AG08395 (cell line): Measurements from ENCODE around the gene RAPGEF4.

Experiments used
- DNase-seq: peaks from one replicate; pipeline ENCODE4 v3.0.0; 2012; ENCODE audit warnings: mixed read lengths, low spot score

Gene RAPGEF4

DNA sequence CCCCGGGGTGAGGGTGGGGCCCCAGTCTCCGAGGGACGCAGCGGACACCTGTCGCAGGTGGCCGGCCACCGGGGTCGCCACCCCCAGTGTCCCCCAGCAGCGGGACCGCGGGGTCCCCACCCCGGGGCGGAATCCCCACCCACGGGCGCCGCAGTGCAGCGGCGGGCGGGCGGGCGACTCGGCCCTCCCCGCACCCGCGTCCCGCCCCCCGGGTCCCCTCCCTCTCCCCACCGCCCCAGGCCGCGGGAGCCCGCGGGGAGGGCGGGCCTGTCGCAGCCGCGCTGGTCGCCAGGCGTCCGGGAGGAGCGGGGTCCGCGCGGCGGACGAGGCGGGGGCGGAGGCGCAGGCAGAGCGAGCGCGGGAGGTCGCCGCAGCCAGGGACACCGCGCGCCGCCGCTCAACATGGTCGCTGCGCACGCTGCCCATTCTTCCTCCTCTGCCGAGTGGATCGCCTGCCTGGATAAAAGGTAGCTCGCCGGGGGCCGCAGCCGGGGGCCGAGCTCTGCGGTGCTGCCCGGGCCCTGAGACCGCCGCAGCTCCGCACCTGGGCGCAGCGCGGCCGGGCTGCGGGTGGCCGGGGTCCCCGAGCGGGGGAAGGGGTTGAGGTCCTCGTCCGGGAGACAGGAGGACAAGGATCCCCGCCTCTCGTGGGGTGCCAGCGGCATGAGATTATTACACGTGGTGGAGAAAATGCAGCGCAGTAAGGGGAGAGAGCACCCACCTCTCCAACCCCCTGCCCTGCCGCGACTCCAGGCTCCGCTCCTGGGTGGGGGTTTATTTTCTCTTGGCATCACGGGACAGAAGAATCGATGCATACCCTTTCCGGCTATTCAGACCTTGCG is at the start of gene RAPGEF4:
RAPGEF4 (plus strand) TSS at position 264 of the 842 bp plus-strand sequence; CDS start at position 403, 139 bp downstream.
- peak; percentile 11 for DNase-seq

DNA sequence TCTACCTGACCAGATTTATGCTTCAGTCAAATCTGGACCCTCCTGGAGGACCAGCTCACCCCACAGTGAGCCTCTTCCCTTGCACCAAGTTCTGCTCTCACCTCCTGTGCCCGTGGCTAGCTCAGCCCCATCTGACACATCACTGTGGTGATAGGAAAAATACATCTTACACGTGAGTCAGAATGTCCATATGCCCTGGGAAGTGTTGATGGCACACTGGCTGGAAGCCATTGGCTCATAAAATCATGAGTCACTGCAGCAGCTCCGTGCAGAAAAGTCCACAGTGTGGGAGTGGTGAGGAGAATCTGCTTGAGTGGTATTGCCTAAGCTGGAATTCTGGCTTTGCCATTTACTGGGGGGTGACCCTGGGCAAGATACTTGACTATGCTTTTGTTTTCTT is 42.6 kb upstream of the RAPGEF4 start:
- DNase-seq = peak; percentile 95

DNA sequence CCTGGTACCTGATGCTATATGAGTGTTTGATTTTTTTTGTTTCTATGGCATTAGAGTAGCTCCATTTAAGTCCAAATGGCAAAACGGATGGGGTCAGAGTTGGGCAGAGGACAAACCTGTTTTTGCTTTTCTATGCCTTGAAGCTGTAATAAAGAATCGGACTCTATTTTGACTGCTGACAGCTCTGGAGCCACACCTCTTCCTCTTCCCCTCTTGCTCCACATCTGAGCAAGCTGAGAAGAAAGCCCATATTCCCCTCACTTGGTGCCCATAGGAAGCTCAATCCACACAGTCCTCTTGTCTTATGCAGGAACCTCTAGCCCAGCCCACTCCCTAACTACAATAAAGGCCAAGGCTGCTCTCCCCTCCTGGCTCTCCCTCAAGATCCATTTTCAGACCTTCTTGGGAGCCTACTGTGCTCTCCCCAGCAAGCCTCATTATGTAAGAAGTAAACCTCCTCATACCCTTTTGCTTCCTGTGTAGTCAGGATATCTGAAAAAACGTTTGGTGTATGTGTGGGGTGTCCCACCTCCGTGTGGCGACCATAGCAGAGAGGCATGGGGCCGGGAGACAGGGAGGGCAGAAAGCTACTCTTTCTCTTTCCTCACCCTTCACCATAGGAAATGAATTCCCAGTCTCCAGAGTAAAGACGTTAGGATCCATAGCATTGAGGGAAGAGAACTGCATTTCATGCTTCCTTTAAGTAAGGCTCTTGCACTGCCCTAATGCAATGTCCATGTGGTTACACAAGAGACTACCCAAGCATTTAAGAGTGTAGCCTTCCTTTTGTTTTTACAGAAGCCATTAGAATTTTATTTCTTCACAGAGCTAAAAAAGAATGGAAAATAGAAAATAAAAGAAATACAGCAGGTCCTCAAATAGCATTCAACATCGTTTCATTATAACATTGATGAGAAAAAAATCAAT is 41.9 kb upstream of the RAPGEF4 start:
- DNase-seq = no peak

DNA sequence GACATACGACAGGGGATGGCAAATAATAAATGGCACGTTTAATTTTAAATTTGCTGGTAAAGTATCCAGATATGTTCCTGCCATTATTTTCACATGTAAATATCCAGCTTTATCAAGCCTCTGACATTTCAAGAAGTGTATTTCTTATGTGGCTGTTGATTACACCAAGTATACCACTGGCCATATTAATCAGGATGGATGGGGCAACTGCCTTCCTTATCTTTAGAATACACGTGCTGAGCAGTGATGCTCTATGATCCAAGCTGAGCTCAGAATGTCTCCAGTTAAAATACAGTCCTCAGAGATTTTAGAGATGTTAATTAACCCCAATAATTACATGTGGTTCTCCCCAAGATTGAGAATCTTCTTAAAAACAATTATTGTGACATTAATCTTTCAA is 38.3 kb upstream of the RAPGEF4 start:
- DNase-seq = no peak

DNA sequence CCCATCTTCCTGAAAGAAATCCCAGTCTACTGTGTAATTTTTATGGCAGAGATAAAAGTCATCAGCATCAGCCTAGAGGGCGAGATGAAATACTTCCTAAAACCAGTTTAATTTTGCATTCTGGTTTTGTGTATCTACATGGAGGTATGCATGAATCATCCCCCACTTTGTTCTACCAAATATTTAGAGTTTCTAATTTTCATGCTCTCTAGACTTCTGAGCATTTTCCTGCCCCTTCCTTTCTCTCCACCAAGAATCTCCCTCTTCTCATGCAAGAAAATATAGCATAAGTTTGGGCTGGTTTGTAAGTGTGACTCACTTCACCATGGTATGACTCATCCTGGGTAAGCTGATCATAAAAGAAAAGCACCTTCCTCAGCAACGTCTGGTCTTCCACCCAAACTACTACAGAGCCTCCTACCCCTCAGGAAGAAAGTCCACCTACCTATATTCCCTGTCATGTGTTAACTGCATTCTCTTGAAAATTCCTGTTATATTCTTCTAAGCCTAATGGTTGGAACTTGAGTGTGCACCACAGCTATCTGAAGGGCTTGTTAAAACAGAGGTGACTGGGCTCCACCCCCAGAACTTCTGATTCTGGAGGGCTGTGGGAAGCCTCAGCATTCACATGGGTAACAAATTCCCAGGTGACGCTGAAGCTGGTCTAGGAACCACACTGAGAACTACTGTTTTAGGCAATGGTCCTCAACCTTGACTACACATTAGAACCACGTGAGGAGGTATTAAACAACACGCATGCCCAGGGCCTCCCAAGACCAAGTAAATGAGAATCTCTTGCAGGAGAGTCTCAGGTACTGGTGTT is 37.4 kb upstream of the RAPGEF4 start:
- DNase-seq = peak; percentile 55

DNA sequence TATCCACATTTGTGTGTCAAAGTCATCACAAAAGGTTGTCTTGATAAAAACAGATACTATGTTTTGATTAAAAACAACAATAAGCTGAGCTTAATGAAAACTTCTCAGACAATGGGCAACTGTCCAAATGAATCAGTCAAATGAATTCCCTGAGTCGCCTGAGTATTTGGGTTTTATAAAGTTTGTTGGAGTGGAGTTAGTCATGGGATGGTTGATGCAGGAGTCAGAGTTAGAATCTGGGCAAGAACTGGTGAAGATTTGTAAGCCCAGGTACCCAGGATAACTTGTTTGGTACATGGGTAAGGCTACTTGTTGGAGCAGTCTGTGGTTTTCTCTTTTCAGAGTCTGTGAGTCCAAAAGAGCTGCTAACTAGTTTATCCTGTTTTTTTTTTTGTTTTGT is 34.4 kb upstream of the RAPGEF4 start:
- DNase-seq = peak; percentile 79

DNA sequence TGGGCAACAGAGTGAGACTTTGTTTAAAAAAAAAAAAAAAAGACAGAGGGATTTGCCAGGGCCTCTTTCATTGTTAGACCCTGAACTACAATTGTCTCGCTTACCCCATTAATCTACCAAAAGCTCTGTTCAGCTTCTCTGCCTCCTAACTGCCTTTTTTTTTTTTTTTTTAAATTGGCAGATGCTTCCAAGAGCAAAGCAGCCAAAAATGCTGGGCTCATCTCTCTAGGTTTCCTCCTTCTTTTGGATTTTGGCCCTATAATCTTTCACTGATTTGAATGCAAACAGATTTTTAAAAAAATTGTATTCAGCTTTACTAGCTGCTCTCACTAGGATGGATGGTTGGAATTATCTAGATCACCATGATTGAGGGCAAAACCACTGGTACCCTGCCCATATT is 33.2 kb upstream of the RAPGEF4 start:
- DNase-seq = no peak

DNA sequence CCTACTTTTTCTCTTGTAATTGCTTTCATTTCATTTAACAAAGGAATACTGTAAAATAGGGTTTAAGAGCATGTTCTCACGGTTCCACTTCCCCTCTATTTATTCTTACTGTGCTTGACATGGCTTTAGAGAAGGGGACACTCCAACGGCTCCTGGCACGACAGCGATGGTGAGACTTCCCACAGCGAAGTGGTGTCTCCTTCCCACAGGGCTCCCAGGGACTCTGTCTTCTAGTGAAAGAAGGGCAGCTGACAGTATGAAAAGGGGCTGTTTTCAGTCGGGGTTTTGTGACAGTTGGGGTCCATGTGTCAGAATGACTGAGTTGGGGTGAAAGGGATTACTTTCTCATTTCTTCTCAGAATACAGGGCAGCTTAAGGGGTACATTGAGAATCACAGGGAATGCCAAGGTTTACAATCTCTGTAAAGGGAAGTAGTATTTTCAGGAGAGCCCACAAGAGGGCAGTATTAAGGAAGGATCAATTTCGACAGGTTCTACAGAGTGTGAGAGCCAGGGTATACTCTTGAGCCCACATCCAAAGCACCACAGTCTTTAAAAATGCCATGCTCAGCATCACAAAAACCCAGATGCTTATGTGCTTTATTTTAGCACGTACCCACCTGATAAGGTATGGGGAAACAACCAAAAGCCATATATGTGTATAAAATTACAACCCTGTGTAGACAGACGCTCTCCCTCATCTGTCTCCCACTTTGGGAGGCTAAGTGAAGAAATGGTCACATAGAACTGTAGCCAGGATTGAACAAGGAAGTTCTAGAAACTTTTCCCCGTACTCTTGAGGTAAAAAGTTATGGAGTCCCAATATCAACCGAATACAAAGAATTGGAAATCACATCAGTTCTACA is 31.3 kb upstream of the RAPGEF4 start:
- DNase-seq = peak; percentile 35

DNA sequence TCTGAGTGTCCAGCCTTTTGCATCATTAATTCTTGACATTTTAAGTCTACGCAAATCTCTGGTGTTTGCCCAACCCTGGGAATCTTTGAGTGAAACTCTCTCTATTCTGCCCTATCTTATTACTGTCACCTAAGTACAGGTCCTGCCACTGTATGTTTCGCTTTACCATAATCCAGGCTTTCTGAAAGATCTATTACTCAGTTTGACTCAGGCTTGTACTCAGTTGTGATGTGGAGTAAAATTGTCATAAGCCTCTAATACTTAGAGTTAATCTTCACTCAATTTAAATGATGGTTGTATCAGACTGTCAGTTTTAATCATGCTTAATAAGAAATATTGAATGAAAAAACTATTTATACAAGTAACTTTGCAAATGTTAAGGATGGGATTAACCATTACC is 30.3 kb upstream of the RAPGEF4 start:
- DNase-seq = no peak

DNA sequence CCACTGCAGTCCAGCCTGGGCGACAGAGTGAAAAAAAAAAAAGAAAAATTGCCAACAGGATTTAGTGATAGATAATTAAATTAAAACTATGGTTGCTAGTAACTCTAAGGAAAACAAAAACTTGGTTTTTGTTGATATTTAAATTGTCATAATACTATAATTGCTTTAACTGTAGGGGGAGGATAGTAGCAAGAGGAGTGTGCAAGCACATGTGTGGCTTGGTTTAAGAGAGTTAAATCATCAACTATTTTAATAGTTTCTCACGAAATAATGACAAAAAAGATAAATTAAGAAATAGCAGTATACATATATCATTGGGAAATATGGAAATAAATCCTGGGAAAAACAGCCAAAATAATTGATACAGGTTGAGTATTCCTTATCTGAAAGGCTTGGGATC is 27.4 kb upstream of the RAPGEF4 start:
- no peak for DNase-seq

DNA sequence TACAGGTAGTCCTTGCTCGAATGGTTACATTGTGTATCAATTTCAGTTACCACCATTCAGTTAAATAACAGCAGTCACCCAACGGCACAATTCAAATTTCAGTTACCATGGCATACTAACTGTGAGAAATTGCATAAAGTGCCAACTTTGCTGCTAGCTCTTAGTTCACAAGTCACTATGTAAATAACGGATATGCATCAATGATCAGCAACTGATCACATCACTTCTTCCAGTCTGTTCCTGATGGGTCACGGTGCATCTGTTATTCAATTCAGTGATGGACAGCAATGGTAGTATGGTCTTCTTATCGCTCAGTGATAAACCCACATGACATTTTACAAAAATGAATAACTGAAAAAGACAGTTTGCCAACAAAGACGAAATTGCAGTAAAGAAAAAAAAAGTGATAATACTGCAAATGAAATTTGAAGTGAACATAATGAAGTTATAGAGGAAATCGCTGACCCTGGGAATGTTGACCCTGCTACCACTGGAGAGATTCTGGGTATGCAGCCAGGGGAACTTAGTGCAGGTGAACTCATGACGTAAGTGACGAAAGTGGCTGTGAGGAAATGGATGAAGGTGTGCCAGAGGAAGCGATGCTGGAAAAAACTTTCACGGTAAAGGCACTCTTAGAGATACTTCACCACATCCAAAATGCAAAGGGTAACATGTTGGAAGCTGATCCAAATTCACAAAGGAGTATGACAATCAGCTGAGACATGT is 25.9 kb upstream of the RAPGEF4 start:
- no peak for DNase-seq

DNA sequence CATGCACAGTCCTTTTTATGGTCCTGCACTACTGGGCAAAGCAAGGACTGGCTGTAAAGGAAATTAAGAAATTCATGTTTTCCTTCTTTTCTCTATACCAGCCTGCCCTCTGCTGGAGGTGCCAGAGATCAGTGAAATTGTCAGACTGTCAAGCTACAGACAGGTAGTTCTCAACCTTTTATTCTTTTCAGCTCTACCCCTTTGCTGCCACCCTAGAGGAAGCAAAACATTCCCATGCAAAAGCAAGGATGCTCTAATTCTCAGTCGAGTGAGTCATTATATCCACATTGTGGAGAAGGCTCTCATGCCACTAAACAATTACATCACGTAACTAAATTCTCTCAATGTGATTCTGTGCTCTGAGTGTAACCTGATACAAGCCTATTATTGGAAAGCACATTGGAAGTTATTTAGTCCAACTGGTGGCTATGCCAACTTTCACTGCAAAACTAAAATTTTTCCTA is 25.0 kb upstream of the RAPGEF4 start:
- peak; percentile 84 for DNase-seq

DNA sequence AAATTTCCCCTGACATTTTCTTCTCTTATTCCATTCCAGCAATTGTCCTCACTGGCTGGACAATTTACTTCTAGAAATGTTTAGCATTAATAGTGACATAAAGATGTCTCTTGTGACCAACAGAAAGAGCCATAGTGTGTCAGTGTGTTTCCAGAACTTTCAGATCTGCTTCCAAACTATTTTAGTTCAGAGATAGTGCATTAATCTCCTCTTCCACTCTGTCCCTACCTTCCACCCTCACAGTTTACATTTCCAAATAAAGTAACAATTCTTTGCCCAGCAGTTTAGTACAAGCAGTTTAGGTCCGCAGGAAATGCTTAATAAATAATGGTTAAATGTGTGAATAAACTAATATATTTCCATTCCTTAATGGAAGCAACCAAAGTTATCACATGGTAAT is 24.5 kb upstream of the RAPGEF4 start:
- DNase-seq = no peak

DNA sequence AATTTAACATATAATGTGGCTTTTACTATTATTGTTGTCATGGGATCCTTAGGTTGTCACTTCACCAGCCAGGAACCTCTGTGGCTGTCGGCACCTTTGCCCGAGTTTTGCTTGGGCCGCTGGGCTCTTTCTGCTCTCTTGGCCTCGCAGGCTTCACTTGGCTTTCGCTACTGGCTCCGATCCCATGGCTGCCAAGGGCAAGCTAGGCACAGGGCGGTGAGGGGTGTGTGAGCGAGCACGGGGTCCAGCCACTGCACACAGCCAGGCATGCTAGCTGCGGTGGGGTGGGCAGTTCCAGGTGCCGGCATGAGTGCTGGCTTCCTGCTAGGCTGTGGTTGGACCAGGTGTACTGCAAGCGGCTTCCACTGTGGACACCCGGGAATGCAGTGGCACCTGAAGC is 23.4 kb upstream of the RAPGEF4 start:
- no peak for DNase-seq

DNA sequence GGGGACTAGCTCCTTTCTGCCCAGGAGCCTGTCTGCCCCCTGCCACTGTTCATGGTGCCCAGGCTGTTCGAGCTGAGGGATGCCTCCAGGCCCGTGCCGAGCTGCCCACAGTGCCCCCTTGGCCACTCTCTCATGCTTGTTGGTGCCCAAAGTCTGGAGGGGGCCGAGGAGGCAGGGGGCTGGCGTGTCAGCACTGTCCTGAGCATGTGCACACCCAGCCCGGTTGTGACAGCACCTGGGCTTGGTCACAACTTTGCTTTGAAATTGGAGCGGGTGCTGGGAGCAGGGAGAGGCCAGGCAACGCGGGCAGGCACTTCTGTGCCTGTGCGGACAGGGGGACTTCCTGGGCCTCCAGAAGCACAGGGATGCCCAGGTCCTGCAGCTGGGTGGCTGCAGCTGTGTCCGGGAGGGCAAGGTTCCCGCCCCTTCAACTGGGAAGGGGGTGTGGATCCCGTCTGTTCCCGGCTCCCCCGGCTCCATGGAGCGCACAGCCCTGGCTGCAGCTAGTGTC is 22.2 kb upstream of the RAPGEF4 start:
- no peak for DNase-seq

DNA sequence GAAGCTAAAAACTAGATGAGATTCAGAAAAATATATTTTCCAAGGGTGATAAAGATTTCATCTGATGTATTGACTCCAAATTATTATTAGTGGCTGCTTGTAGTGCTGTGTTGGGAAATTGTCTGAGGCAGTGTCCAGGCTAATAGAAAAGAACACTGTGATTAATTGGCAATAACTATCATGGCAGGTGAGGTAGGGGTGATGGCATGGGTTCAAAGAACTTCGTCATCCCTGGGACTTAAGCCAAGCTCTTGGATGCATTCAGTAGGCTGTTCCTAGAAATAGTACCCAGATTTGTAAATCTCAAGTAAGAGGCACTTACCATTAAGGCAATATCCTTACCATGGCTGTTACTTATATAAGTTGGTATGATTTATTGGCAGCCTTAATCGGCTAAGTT is 13.2 kb upstream of the RAPGEF4 start:
- DNase-seq = no peak

DNA sequence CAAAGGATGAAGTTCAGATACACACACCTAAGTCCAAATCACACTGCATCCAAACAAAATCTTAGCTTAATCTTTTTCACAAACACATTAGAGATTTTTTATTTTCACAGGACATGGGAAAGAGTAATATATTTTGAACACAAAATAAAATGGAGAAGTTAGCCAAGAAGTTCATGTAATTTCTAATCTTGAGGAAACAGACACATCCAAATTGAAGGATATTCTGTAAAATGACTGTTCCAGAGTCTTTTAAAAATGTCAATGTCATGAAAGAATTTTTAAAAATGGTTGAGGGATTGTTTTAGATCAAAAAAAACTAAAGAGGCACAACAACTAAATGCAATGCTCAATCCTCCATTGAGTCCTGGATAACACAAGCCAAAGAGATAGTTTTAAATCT is 12.4 kb upstream of the RAPGEF4 start:
- DNase-seq = no peak

DNA sequence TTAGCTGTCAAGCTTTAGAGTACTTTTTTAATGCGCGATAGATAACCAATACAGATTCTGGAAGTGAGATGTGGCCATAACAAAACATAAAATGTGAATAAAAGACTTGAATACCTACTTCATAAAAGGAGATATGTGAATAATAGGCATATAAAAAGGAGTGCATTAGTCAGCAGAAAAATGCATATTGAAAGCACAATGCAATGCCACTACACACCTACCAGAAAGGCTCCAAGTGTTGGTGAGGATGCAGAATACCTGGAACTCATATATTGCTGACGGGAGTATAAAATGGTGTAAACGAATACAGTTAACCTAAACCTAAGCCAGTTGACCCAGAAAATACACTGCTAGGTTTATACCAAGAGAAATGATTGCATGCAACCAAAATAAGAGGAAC is 10.9 kb upstream of the RAPGEF4 start:
- no peak for DNase-seq

DNA sequence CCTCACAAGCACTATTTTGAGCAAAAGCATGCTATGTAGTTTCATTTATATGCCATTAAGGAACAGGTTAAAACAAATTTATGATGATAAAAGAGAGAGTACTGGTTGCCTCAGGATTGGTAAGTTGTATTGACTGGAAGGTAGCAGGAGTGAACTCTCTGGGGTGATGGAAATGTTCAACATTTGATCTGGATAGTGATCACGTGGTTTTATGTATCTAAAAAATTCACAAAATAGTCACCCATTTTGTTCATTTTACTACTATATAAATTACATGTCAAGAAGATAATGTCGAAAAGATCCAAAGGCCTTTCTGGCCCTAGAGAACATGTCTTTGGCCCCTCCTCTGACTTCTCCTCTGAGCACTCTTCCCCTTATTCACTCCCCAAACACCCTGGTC is 10.4 kb upstream of the RAPGEF4 start:
- no peak for DNase-seq

DNA sequence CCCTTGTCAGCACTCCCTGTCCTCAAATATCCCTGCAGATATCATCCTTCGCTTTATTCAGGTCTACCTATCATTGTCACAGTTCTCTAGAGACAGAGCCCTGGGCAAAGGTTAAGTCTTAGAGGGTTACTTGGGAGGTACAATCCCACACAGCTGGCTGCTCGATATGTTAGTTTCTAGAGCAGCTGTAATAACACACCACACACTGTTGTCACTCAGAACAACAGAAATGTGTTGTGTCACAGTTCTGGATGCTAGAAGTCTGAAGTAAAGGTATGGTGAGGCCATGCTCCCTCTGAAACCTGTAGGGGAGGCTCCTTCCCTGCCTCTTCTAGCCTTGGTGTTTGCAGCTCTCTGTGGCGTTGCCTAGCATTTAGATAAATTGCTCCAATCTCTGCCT is 9.9 kb upstream of the RAPGEF4 start:
- no peak for DNase-seq
